Astrocyte of the hippocampus (primary cell): ENCODE measurements around the gene STON1.
"Not testable (repeated sequence)": the region's sequence is repeated elsewhere in the genome, so short reads cannot be mapped to it uniquely, and the experiment has no call there.

Experiments used
- DNase-seq: peaks from one replicate; pipeline ENCODE4 v3.0.0; 2011; ENCODE audit warnings: low read depth, low spot score

STON1 gene

GRCh38 chr2:48527226-48527885 is 2.6 kb upstream of the STON1 start:
- DNase-seq: peak; percentile 35

- DNase-seq: no peak
Observed at GRCh38 chr2:48528431-48528830, 1.5 kb upstream of the STON1 start.

GRCh38 chr2:48529194-48529593 is 760 bp upstream of the STON1 start:
- DNase-seq: no peak

- no peak for DNase-seq
Observed at GRCh38 chr2:48529676-48530032, 300 bp upstream of the STON1 start.

GRCh38 chr2:48531141-48531648 is 1.2 kb downstream of the STON1 start:
- peak; percentile 94 for DNase-seq

GRCh38 chr2:48532174-48532573 is 2.2 kb downstream of the STON1 start:
- DNase-seq: no peak

GRCh38 chr2:48532824-48533223 is 2.9 kb downstream of the STON1 start:
- DNase-seq: no peak

- DNase-seq: no peak
Observed at GRCh38 chr2:48534781-48535180, 4.8 kb downstream of the STON1 start.

GRCh38 chr2:48540237-48540935 is 10.4 kb downstream of the STON1 start:
- no peak for DNase-seq

GRCh38 chr2:48541666-48542389 is 11.9 kb downstream of the STON1 start:
- no peak for DNase-seq

GRCh38 chr2:48543895-48544294 is 13.9 kb downstream of the STON1 start:
- no peak for DNase-seq

GRCh38 chr2:48545244-48545643 is 15.3 kb downstream of the STON1 start:
- no peak for DNase-seq

GRCh38 chr2:48548840-48549239 is 18.9 kb downstream of the STON1 start:
- DNase-seq: peak; percentile 95

- no peak for DNase-seq
Observed at GRCh38 chr2:48549972-48550371, 20.0 kb downstream of the STON1 start.

GRCh38 chr2:48551548-48551947 is 21.6 kb downstream of the STON1 start:
- peak; percentile 79 for DNase-seq

GRCh38 chr2:48555071-48555470 is 25.1 kb downstream of the STON1 start:
- DNase-seq: not testable (repeated sequence)

GRCh38 chr2:48558456-48558855 is 28.5 kb downstream of the STON1 start:
- DNase-seq: peak; percentile 23

- no peak for DNase-seq
Observed at GRCh38 chr2:48560546-48561209, 30.7 kb downstream of the STON1 start.

- no peak for DNase-seq
Observed at GRCh38 chr2:48562281-48562680, 32.3 kb downstream of the STON1 start.

GRCh38 chr2:48566592-48567310 is 36.8 kb downstream of the STON1 start:
- peak; percentile 67 for DNase-seq

GRCh38 chr2:48567671-48568070 is 37.7 kb downstream of the STON1 start:
- peak; percentile 81 for DNase-seq
